Measurements from ENCODE around the gene CFAP20DC.
"Not testable (repeated sequence)": the region's sequence is repeated elsewhere in the genome, so short reads cannot be mapped to it uniquely, and the experiment has no call there.

CFAP20DC gene

DNA sequence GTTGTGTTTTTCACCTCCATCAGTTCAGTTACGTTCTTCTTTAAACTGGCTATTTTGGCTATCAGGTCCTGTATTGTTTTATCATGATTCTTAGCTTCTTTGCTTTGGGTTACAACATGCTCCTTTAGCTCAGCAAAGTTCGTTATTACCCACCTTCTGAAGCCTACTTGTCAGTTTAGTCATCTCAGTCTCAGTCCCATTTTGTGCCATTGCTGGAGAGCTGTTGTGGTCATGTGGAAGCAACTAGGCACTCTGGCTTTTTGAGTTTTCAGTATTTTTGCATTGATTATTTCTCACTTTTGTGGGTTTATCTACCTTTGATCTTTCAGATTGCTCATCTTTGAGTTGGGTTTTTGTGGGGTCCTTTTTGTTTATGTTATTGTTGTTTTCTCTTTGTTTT is 151.3 kb downstream of the CFAP20DC start:
- in situ Hi-C loops (cut with HindIII; ENCODE audit: low pct_ligation_motif_present, low pct_unique_long_range_greater_than_20kb, low sequenced_read_pairs) = no loop called here
- no peak for DNase-seq

- DNase-seq = no peak
- in situ Hi-C loops (cut with HindIII; ENCODE audit: low pct_ligation_motif_present, low pct_unique_long_range_greater_than_20kb, low sequenced_read_pairs) = no loop called here
These were observed 152.2 kb downstream of the CFAP20DC start for GRCh38 chr3:58897646-58898045.

GRCh38 chr3:58895678-58896077 is 154.1 kb downstream of the CFAP20DC start:
- in situ Hi-C loops (cut with HindIII; ENCODE audit: low pct_ligation_motif_present, low pct_unique_long_range_greater_than_20kb, low sequenced_read_pairs); DNase-seq: not testable (repeated sequence)

DNA sequence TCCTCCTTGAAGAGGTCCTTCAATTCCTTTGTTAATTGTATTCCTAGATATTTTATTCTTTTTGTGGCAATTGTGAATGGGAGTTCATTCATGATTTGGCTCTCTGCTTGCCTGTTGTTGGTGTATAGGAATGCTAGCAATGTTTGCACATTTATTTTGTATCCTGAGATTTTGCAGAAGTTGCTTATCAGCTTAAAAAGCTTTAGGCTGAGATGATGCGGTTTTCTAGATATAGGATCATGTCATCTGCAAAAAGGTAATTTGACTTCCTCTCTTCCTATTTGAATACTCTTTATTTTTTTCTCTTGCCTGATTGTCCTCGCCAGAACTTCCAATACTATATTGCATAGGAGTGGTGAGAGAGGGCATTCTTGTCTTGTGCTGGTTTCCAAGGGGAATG is 157.3 kb downstream of the CFAP20DC start:
- in situ Hi-C loops (cut with HindIII; ENCODE audit: low pct_ligation_motif_present, low pct_unique_long_range_greater_than_20kb, low sequenced_read_pairs) = not testable (repeated sequence)

GRCh38 chr3:58888087-58888486 is 161.7 kb downstream of the CFAP20DC start:
- in situ Hi-C loops (cut with HindIII; ENCODE audit: low pct_ligation_motif_present, low pct_unique_long_range_greater_than_20kb, low sequenced_read_pairs) = no loop called here
- DNase-seq = no peak

More for the DNA sequence above, 157.3 kb downstream of the CFAP20DC start:
- not testable (repeated sequence) for DNase-seq

GRCh38 chr3:58884453-58884852 is 165.4 kb downstream of the CFAP20DC start:
- no peak for DNase-seq
- in situ Hi-C loops (cut with HindIII; ENCODE audit: low pct_ligation_motif_present, low pct_unique_long_range_greater_than_20kb, low sequenced_read_pairs) = no loop called here

DNA sequence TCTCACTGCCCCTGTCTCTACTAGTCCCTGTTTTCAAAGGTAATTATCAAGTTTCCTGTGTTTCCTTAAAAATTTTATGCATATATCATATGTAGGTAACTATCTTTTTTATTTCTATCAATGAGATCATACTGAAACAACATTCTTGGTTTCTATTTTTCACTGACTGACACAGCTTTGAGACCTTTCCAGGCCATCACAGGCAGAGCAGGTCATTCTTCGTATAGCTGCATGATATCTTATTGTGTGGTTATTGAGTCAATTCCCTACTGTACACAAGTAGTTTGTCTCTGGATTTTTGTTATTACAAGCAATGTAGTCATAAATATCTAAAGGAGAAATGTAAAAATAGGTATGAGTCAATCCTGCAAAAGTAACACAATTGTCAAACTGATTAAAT is 169.6 kb downstream of the CFAP20DC start:
- DNase-seq = no peak
- in situ Hi-C loops (cut with HindIII; ENCODE audit: low pct_ligation_motif_present, low pct_unique_long_range_greater_than_20kb, low sequenced_read_pairs) = no loop called here

- in situ Hi-C loops (cut with HindIII; ENCODE audit: low pct_ligation_motif_present, low pct_unique_long_range_greater_than_20kb, low sequenced_read_pairs) = no loop called here
- peak; percentile 16 for DNase-seq
These were observed 175.0 kb downstream of the CFAP20DC start for GRCh38 chr3:58874795-58875194.

DNA sequence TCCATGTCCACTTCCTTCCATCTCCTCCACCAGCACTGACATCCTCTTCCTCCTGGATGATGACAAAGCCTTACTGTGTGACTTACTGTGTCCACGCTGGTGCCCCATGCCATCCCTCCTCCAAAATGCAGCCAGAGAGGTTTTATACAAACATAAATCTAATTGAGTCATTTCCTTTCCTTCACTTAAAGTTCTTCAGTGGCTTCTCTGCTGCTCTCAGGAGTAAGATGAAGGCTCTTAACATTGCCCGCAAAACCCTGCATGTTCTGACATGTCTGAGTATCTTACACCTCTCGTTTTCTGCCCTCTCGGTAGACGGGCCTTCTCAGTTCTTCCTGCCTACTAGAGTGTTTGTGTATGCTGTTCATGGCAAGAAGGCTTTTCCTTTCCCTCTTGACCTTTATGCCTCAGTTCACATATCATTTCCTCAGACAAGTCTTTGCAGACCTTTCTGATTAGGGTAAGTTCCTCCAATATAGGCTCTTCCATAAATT is 175.5 kb downstream of the CFAP20DC start:
- DNase-seq = no peak
- in situ Hi-C loops (cut with HindIII; ENCODE audit: low pct_ligation_motif_present, low pct_unique_long_range_greater_than_20kb, low sequenced_read_pairs) = no loop called here

GRCh38 chr3:58868097-58868779 is 181.6 kb downstream of the CFAP20DC start:
- in situ Hi-C loops (cut with HindIII; ENCODE audit: low pct_ligation_motif_present, low pct_unique_long_range_greater_than_20kb, low sequenced_read_pairs) = no loop called here
- DNase-seq = no peak

GRCh38 chr3:58867621-58868020 is 182.2 kb downstream of the CFAP20DC start:
- no peak for DNase-seq
- in situ Hi-C loops (cut with HindIII; ENCODE audit: low pct_ligation_motif_present, low pct_unique_long_range_greater_than_20kb, low sequenced_read_pairs) = no loop called here

- in situ Hi-C loops (cut with HindIII; ENCODE audit: low pct_ligation_motif_present, low pct_unique_long_range_greater_than_20kb, low sequenced_read_pairs) = no loop called here
- DNase-seq = no peak
These were observed 183.7 kb downstream of the CFAP20DC start for GRCh38 chr3:58866079-58866478.

GRCh38 chr3:58864480-58864879 is 185.3 kb downstream of the CFAP20DC start:
- in situ Hi-C loops (cut with HindIII; ENCODE audit: low pct_ligation_motif_present, low pct_unique_long_range_greater_than_20kb, low sequenced_read_pairs) = no loop called here
- no peak for DNase-seq

DNA sequence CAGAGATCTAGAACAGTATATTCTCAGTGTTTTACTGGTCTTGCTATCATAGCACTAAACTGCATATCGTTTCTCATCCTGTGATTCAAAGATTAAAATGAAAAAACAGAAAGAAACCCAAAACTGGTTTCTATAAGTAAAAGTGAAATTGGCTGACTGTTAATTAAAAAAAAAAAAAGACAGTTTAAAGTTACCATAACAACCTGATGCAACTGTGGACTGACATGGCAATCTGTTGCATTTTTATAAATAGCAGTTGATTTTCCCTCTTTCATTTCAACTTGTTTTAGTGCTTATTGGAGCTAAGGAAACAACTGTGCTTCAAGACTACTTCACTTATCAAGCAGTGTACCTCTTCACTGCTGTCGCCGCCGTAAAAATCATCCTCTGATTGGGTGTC is 186.6 kb downstream of the CFAP20DC start:
- in situ Hi-C loops (cut with HindIII; ENCODE audit: low pct_ligation_motif_present, low pct_unique_long_range_greater_than_20kb, low sequenced_read_pairs) = no loop called here
- no peak for DNase-seq

GRCh38 chr3:58861551-58861950 is 188.3 kb downstream of the CFAP20DC start:
- DNase-seq = no peak
- in situ Hi-C loops (cut with HindIII; ENCODE audit: low pct_ligation_motif_present, low pct_unique_long_range_greater_than_20kb, low sequenced_read_pairs) = no loop called here

GRCh38 chr3:58858126-58858525 is 191.7 kb downstream of the CFAP20DC start:
- in situ Hi-C loops (cut with HindIII; ENCODE audit: low pct_ligation_motif_present, low pct_unique_long_range_greater_than_20kb, low sequenced_read_pairs) = no loop called here
- DNase-seq = no peak

DNA sequence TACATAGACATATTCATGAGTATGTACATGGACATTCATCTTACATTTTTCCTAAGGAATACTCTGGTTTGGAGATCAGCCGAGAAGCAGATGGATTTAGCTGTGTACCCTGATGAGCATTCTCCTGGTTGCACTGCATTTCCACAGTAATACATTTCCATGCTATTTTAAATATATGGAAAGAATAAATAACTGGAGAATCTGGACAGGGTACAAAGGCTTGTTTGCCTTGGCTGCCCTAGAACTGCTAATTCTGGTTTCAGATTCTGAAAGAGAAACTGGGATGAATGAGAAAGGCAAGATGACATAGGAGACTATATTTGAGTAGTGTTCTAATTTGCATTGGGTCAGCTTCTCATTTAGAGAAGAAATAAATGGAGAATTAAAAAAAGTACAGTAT is 192.4 kb downstream of the CFAP20DC start:
- no peak for DNase-seq
- in situ Hi-C loops (cut with HindIII; ENCODE audit: low pct_ligation_motif_present, low pct_unique_long_range_greater_than_20kb, low sequenced_read_pairs) = no loop called here

DNA sequence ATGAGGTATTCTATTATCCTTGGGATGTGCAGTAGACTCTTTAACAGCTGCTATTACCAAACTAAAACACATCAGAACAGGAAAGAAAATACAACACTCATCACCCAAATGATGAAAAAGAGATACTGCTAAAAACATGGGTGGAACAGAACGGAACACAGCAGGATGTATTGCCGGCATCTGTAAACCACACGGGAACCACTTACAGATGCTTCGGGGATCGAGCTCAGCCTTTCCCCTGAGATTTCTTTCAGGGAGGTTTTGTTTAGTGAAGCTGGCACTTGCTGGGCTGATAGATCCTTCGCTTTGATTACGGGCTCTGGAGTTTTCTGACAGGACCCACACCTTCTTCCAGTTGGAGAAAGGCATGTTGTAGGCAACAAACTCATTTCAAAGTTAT is 201.0 kb downstream of the CFAP20DC start:
- in situ Hi-C loops (cut with HindIII; ENCODE audit: low pct_ligation_motif_present, low pct_unique_long_range_greater_than_20kb, low sequenced_read_pairs) = no loop called here

DNA sequence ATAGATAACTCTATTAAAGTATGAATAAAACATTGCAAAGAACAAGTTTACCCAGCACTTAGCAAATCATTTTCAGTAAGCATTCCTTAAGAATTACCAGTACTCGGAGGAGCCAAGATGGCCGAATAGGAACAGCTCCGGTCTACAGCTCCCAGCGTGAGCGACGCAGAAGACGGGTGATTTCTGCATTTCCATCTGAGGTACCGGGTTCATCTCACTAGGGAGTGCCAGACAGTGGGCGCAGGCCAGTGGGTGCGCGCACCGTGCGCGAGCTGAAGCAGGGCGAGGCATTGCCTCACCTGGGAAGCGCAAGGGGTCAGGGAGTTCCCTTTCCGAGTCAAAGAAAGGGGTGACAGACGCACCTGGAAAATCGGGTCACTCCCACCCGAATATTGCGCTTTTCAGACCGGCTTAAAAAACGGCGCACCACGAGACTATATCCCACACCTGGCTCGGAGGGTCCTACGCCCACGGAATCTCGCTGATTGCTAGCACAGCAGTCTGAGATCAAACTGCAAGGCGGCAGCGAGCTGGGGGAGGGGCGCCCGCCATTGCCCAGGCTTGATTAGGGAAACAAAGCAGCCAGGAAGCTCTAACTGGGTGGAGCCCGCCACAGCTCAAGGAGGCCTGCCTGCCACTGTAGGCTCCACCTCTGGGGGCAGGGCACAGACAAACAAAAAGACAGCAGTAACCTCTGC is 207.6 kb downstream of the CFAP20DC start:
- in situ Hi-C loops (cut with HindIII; ENCODE audit: low pct_ligation_motif_present, low pct_unique_long_range_greater_than_20kb, low sequenced_read_pairs); DNase-seq: not testable (repeated sequence)

More for the DNA sequence above, 201.0 kb downstream of the CFAP20DC start:
- DNase-seq = no peak

- in situ Hi-C loops (cut with HindIII; ENCODE audit: low pct_ligation_motif_present, low pct_unique_long_range_greater_than_20kb, low sequenced_read_pairs) = no loop called here
- DNase-seq = no peak
These were observed 208.9 kb downstream of the CFAP20DC start for GRCh38 chr3:58840949-58841348.
